HG02610 (cell line): ENCODE measurements around the gene ZBTB16.

ENCODE experiments used
- ATAC-seq: cut with Tn5 transposase; IDR thresholded peaks from one replicate; pipeline ENCODE4 v1.9.1; 2021; ENCODE audit warnings: mild to moderate bottlenecking, moderate library complexity; ENCODE audit not compliant: unreplicated experiment

ZBTB16 gene

DNA sequence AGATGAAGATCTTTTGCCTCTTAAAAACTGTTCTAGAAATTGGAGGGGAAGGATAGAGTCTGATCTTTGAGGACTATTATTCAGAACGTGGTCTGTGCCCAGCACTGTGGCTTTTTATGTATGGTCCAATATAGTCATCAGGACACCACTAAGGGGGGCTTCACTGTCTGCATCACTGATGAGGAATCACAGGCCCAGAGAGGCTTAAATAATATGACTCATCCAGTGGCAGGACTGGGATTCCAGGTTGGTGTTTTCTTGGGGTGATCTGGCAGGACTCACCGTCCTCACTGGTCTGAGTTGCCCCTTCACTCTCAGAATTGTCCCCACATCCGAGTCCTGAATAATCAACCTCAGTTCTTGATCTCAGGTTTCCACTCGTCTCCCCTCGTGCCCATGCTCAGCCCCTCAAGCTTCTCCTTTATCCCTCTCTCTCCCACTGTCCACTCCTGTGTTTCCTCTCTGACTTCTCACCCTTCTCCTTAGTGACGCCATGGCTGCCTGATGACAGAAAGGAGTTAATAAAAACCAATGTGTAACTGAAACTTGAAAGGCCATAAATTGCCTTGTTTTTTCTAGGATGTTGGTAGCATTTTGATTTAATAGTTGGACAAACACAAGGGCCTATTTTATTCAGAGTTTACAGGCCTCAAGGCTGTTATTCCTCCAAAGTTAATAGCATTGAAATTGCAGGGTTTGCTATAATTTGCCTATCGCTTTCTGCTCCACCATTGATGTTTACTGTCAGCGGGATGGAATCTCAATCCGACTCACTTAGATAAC is 141.0 kb downstream of the ZBTB16 start:
- no peak for ATAC-seq

DNA sequence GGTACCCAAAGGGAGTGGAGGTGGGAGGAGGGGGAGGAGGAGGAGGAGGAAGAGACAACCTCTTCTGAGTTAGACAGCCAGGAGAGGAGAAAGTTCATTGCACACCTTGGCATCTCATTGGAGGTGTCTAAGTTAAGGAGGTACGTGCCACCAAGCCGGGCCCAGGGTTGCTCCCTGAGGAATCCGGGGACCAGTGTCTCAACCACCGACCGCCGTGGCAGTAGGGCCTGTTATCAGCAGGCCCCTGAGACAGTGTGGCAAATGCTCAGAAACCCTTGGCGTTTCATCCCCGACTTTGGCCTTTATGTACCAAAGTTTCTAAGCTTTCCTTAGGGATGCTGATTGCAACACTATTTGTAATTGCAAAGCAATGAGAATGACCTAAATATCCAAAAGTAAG is 141.7 kb downstream of the ZBTB16 start:
- ATAC-seq = no peak

GRCh38 chr11:114202011-114202609 is 142.6 kb downstream of the ZBTB16 start:
- ATAC-seq = no peak

DNA sequence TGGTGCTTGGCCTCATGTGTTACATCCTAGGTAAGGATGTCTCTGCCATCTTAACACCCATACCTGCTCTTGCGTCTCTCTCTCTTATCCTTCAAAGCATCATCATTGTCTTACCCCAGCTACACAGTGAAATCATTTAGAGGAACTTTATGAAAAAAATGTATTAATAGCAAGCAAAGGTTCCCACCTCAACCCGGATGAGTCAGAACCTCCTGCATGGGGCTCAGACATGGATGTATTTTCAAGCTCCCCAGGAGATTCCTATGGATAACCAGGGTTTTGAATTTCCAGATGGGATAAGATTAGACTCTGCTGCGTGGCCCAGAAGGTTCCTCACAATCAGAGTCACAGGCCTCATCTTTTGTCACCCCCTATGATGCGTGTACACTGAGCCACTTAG is 147.6 kb downstream of the ZBTB16 start:
- ATAC-seq = no peak

DNA sequence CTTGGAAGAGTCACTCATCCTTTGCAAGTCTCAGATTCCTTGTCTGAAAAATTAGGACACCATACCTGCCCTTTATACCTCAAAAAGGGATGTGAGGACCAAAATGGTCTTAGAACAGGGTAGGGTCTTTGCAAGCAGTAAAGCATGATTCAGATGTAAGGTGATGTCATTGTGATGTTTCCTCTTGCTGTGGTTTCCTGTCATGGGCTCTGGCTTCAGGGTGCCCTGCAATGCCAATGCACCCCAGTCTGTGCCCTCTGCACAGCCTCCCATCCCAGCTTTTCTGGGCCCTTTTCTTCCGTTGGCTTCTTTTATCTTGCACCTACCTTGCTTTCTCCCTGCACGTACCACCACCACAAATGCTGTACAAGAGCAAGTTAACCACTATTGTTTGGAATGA is 148.9 kb downstream of the ZBTB16 start:
- no peak for ATAC-seq

DNA sequence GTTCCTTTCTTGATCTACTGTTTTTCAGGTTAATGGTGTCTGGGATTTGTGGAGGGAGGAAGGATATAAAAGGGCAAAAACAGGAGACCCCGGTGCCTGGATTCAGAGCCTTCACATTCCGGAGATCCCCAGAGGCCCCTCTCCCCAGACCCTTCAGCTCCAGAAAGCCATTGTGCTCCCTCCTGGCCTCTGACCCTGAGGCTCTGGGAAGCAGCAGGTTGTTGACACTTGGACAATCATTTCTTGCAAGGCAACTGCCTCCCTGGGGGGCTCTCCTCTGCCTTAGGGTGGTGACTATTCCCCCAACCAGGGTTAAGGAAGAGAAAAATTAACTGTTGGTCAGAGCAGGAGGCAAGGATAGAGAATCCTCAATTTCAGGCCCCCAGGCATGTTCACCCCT is 149.8 kb downstream of the ZBTB16 start:
- no peak for ATAC-seq

DNA sequence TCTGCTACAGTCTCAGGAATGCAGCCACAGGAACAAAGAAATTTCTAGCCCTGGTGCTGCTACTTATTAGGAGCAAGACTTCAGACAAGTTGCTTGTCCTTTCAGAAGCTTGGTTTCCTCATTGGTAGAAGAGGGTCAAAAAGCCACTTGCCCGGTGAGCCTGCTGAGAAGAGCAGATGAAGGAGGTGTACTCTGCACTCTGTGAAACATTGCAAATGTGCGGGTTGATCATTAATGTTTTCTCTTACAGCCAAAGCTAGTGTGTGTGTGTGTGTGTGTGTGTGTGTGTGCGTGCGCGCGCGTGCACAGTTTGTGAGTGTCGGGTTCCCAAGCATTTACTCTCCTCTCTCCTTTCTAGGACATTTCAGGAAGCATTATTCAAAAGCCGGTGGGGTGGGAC is 150.4 kb downstream of the ZBTB16 start:
- ATAC-seq = no peak

DNA sequence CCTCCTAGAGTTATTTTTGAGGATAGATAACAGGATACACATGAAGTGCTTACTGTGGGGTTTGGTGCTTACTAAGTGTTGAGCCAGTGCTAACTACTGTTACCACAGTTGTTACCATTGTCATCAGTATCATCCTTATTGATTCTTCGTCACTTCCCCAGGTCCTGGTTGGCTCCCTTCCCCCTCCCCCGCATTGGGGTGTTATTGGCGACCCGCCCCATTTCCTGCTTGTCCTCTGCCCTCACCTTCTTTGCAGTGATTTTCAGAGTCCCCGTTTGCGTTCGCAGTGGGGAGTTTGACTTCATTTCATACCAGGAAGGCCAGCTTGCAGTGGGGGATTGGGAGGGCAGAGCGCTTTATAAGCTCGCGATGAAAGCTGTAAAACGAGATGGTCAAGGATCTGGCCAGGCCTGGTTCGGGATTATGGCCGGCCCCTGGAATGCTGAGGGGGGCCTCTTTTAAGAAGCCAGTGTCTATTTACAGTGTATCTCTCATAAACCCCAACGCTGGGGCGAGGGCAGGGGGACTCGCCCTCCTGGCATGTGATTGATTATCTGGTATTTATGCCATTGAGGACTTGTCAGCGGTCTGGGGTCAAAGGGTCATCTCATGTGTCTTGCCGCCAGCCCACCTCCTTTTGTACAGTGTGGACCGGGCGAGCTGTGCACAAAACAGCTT is 152.1 kb downstream of the ZBTB16 start:
- no peak for ATAC-seq

- no peak for ATAC-seq
Measured at GRCh38 chr11:114213622-114214021, 154.1 kb downstream of the ZBTB16 start.

- no peak for ATAC-seq
Measured at GRCh38 chr11:114215428-114215827, 155.9 kb downstream of the ZBTB16 start.

GRCh38 chr11:114215871-114216795 is 156.6 kb downstream of the ZBTB16 start:
- no peak for ATAC-seq

- no peak for ATAC-seq
Measured at GRCh38 chr11:114216796-114217180, 157.3 kb downstream of the ZBTB16 start.

- no peak for ATAC-seq
Measured at GRCh38 chr11:114218508-114218907, 159.0 kb downstream of the ZBTB16 start.

DNA sequence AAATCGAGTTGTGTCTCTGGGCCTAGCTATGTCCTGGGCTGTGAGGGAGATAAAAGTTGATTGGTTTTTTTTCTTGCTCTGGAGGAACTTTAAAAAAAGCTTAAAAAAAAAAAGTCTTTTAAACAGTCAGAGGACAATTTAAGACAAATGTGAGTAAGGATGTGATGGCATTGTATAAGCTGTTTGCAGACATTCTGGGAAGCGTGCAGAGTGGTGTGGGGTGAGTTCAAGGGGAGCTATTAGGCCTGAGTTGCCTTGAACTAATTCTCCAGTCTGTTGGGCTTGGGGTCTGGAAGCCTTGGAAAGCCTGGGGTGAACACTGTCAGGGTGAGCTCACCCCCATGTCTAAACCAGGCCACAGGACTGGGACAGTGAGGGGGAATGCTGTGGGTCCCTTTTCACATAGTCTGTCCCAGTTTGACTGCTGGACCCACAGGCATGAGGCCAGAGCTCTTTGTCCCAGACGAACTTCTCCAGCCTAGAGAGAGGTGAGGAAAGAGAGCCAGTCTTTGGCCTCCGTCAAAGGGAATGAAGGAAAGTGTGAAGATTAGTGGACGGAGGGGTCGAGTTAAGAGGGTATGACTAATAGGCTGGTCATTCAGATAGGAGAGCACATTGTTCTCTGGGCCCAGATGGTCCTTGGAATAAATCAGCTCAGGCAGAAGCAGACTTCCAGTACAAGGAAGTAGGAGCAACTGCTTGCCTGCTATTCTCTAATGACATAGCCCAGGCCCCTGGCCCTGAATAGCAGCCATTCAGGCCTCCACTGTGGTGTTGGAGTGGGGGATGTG is 160.2 kb downstream of the ZBTB16 start:
- no peak for ATAC-seq

- no peak for ATAC-seq
Measured at GRCh38 chr11:114221037-114221436, 161.5 kb downstream of the ZBTB16 start.

DNA sequence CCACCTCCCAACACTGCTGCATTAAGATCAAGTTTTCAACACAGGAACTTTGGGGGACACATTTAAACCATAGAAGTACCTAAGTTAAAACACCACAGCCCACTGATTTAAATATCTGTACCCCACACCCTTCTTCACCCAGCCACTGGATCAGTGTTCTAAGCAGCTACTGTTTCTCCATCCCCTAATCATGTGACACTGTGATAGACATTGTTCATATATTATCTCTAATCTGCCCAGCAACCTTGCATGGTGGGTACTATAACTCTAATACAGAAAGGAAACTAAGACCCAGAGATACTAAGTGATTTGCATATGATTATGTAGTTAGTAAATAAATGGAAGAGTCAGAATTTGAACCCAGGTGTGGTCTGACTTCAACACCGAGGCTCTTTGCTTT is 166.2 kb downstream of the ZBTB16 start:
- no peak for ATAC-seq

DNA sequence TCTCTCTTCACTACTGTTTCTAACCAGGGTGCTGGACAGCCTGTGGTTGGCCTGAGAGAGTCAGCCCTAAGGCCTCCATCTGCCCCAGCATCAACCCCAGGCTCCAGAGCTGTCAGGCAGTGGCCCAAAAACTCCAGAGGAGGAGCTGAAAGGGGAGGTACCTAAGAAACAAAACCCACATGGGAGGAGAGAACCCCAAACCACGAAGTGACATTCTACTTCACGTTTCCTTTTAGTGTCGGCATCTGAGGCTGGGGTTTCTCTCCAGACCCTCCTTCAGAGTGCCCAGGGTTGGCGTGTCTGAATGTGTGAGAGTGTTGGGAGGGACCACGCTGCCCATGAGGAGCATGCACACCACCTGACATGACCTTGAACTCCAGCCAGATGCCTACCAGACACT is 166.8 kb downstream of the ZBTB16 start:
- ATAC-seq = no peak

- ATAC-seq = no peak
Measured at GRCh38 chr11:114228435-114229411, 169.2 kb downstream of the ZBTB16 start.

DNA sequence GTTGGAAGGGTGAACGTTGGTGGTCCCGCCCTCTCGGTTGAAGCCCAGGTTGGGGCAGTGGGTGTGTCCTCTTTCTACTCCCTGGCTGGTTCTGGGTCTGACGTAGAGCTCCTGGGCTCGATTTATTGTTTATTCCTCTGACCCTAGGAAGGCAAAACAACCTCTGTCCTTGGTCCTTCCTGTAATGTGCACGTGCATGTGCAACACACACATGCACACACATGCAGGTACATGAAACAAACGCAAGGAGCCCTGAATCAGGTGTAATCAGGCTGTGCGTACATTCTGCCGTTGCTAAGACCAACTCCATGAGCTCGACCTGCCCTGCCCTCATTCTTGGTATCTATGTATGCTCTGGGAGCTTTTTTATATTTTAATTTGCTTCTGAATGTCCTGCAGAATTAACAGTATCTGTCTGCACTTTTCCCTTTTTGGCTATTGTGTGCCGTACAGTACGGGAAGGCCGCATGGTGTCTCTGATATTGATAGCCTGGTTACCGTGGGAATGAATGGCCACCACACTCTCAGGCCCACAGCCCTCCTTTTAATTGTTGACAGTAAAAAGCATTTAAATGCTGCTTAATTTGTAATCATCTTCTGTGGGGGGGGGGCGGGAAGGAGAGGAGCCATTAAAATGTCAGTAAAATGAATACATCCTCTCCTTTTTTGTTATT is 170.7 kb downstream of the ZBTB16 start:
- ATAC-seq = no peak
